ENCODE measurements around the gene SMIM28.
"Not testable (repeated sequence)": the region's sequence is repeated elsewhere in the genome, so short reads cannot be mapped to it uniquely, and the experiment has no call there.

Gene SMIM28

GRCh38 chr6:138377844-138378243, at the start of gene SMIM28:
Gene SMIM28, plus strand, starts transcription at chr6:138377905. Its CDS starts 168 bp downstream, at chr6:138378073.
- no peak for DNase-seq

GRCh38 chr6:138328210-138328609, 49.5 kb upstream of the SMIM28 start:
- DNase-seq = no peak

GRCh38 chr6:138330763-138331162, 46.9 kb upstream of the SMIM28 start:
- DNase-seq = no peak

GRCh38 chr6:138331444-138331843, 46.3 kb upstream of the SMIM28 start:
- DNase-seq = no peak

- DNase-seq = no peak
Observed at GRCh38 chr6:138331984-138332383, 45.7 kb upstream of the SMIM28 start.

- no peak for DNase-seq
Observed at GRCh38 chr6:138334000-138334399, 43.7 kb upstream of the SMIM28 start.

- no peak for DNase-seq
Observed at GRCh38 chr6:138334963-138335362, 42.7 kb upstream of the SMIM28 start.

- no peak for DNase-seq
Observed at GRCh38 chr6:138336221-138336620, 41.5 kb upstream of the SMIM28 start.

- no peak for DNase-seq
Observed at GRCh38 chr6:138337076-138337475, 40.6 kb upstream of the SMIM28 start.

GRCh38 chr6:138339024-138339423, 38.7 kb upstream of the SMIM28 start:
- DNase-seq = no peak

GRCh38 chr6:138341176-138341575, 36.5 kb upstream of the SMIM28 start:
- no peak for DNase-seq

GRCh38 chr6:138343112-138343511, 34.6 kb upstream of the SMIM28 start:
- DNase-seq = no peak

- no peak for DNase-seq
Observed at GRCh38 chr6:138345565-138346285, 32.0 kb upstream of the SMIM28 start.

GRCh38 chr6:138346302-138347195, 31.2 kb upstream of the SMIM28 start:
- no peak for DNase-seq

GRCh38 chr6:138347864-138348263, 29.8 kb upstream of the SMIM28 start:
- DNase-seq = no peak

GRCh38 chr6:138349891-138350290, 27.8 kb upstream of the SMIM28 start:
- peak; percentile 8 for DNase-seq

- DNase-seq = no peak
Observed at GRCh38 chr6:138357928-138358327, 19.8 kb upstream of the SMIM28 start.

GRCh38 chr6:138368684-138369083, 9.0 kb upstream of the SMIM28 start:
- not testable (repeated sequence) for DNase-seq

GRCh38 chr6:138370631-138371451, 6.9 kb upstream of the SMIM28 start:
- DNase-seq = no peak

- DNase-seq = no peak
Observed at GRCh38 chr6:138371452-138371711, 6.3 kb upstream of the SMIM28 start.

GRCh38 chr6:138371720-138372119, 6.0 kb upstream of the SMIM28 start:
- no peak for DNase-seq

- DNase-seq = no peak
Observed at GRCh38 chr6:138372711-138373463, 4.8 kb upstream of the SMIM28 start.

GRCh38 chr6:138374230-138374629, 3.5 kb upstream of the SMIM28 start:
- DNase-seq = no peak

All from EL (cell line).